SKM-1 treated with dmso at 0.1 percent for 144 hours (cell line): ENCODE data around the gene EVI5L.

Experiments used
- DNase-seq: peaks from one replicate; lab custom pipeline; 2025; ENCODE audit not compliant: unreplicated experiment; lab: John Stamatoyannopoulos, UW

EVI5L gene

GRCh38 chr19:7894612-7895309 is 64.7 kb downstream of the EVI5L start:
- no peak for DNase-seq

GRCh38 chr19:7895565-7895964 is 65.5 kb downstream of the EVI5L start:
- no peak for DNase-seq

GRCh38 chr19:7897292-7897691 is 67.3 kb downstream of the EVI5L start:
- no peak for DNase-seq

GRCh38 chr19:7898967-7899366 is 68.9 kb downstream of the EVI5L start:
- no peak for DNase-seq

GRCh38 chr19:7899751-7900378 is 69.8 kb downstream of the EVI5L start:
- no peak for DNase-seq

- DNase-seq = no peak
Measured at GRCh38 chr19:7900401-7900870, 70.4 kb downstream of the EVI5L start.

GRCh38 chr19:7900931-7901330 is 70.9 kb downstream of the EVI5L start:
- DNase-seq = no peak

GRCh38 chr19:7901337-7901736 is 71.3 kb downstream of the EVI5L start:
- DNase-seq = no peak

GRCh38 chr19:7902796-7903243 is 72.8 kb downstream of the EVI5L start:
- no peak for DNase-seq

- DNase-seq = peak; percentile 98
Measured at GRCh38 chr19:7903244-7904073, 73.4 kb downstream of the EVI5L start, which contains the start of gene MAP2K7. Gene MAP2K7 (plus strand): TSS chr19:7903877. CDS start chr19:7903945, 68 bp downstream.

- no peak for DNase-seq
Measured at GRCh38 chr19:7904074-7905020, 74.3 kb downstream of the EVI5L start.

GRCh38 chr19:7905268-7905667 is 75.2 kb downstream of the EVI5L start:
- DNase-seq = no peak

- no peak for DNase-seq
Measured at GRCh38 chr19:7905859-7906258, 75.8 kb downstream of the EVI5L start.

- DNase-seq = no peak
Measured at GRCh38 chr19:7907122-7907521, 77.1 kb downstream of the EVI5L start.

GRCh38 chr19:7907544-7907943 is 77.5 kb downstream of the EVI5L start:
- no peak for DNase-seq

GRCh38 chr19:7908078-7908699 is 78.2 kb downstream of the EVI5L start:
- no peak for DNase-seq

GRCh38 chr19:7908742-7909461 is 78.9 kb downstream of the EVI5L start:
- DNase-seq = no peak

GRCh38 chr19:7909471-7910067 is 79.6 kb downstream of the EVI5L start:
- DNase-seq = no peak
